IMR-90 (cell line): ENCODE data around the gene KCNG3. TPM values are rescaled to one million over a fixed set of nuclear protein-coding genes. Genes with fewer than 3 reads are reported as not detected.

Experiments used
- ATAC-seq: fragments of 200-7000 bp; cut with Tn5 transposase; 2 replicates; pipeline ENCODE4 v1.9.1; 2020; ENCODE audit warnings: low read depth, mild to moderate bottlenecking, moderate library complexity
- BruUV-seq: library from RNA; stranded (reverse); fragments of 400-500 nt; replicated peaks from 2 replicates; lab custom pipeline; 2021; lab: Mats Ljungman, UMichigan
- CTCF ChIA-PET: fragments of 300-600 bp; formaldehyde crosslinking; extraction: SDS; loops from one replicate; lab custom pipeline; 2021; ENCODE audit warnings: antibody characterized with exemption; lab: Yijun Ruan, JAX
- POLR2A ChIA-PET: fragments of 300-600 bp; sonication (Branson Sonifier 250); formaldehyde crosslinking; loops from one replicate; lab custom pipeline; 2022; ENCODE audit warnings: antibody characterized with exemption; ENCODE audit not compliant: unreplicated experiment; lab: Charles Lee
- DNase-seq: peaks from one replicate; pipeline ENCODE4 v3.0.0; 2013
- H2AFZ ChIP-seq: replicated peaks from 2 replicates; pipeline ENCODE3; 2013; ENCODE audit warnings: low read length, mild to moderate bottlenecking; ENCODE audit not compliant: poor library complexity
- H2AK5ac ChIP-seq: 2 replicates; pipeline ENCODE4 v1.6.1; 2013; ENCODE audit warnings: low read depth, low read length, inconsistent platforms
- H2AK9ac ChIP-seq: replicated peaks from 2 replicates; pipeline ENCODE3; 2013; ENCODE audit warnings: mild to moderate bottlenecking, low read depth, low read length, moderate library complexity; ENCODE audit not compliant: poor library complexity
- H2BK120ac ChIP-seq: 2 replicates; pipeline ENCODE4 v1.6.1; 2013; ENCODE audit warnings: low read depth, low read length, inconsistent platforms
- H2BK15ac ChIP-seq: 3 replicates; pipeline ENCODE4 v1.6.1; 2013; ENCODE audit warnings: low read depth, low read length, inconsistent platforms
- H2BK20ac ChIP-seq: 2 replicates; pipeline ENCODE4 v1.6.1; 2013; ENCODE audit warnings: low read depth, mild to moderate bottlenecking, inconsistent platforms, low read length, moderate library complexity
- H2BK5ac ChIP-seq: 2 replicates; pipeline ENCODE4 v1.6.1; 2013; ENCODE audit warnings: mild to moderate bottlenecking, low read depth, low read length, inconsistent platforms; ENCODE audit not compliant: poor library complexity, severe bottlenecking
- H3K14ac ChIP-seq: replicated peaks from 2 replicates; pipeline ENCODE4 v1.6.1; 2013; ENCODE audit warnings: low read depth, low read length, inconsistent platforms
- H3K18ac ChIP-seq: 2 replicates; pipeline ENCODE4 v1.6.1; 2013; ENCODE audit warnings: low read depth, low read length, control low read depth
- H3K23ac ChIP-seq: 2 replicates; pipeline ENCODE4 v1.6.1; 2013; ENCODE audit warnings: low read depth, low read length, inconsistent platforms
- H3K27ac ChIP-seq: 2 replicates; pipeline ENCODE4 v1.5.1; 2013; ENCODE audit warnings: mild to moderate bottlenecking, control low read depth, low read length; ENCODE audit not compliant: insufficient read depth
- H3K27me3 ChIP-seq: 2 replicates; pipeline ENCODE4 v1.6.1; 2013; ENCODE audit warnings: low read length; ENCODE audit not compliant: control insufficient read depth, insufficient read depth
- H3K36me3 ChIP-seq: 2 replicates; pipeline ENCODE4 v1.6.1; 2013; ENCODE audit warnings: low read length, mixed read lengths; ENCODE audit not compliant: control insufficient read depth, insufficient read depth
- H3K4ac ChIP-seq: 2 replicates; pipeline ENCODE4 v1.6.1; 2013; ENCODE audit warnings: low read depth, low read length, inconsistent platforms
- H3K4me1 ChIP-seq: 2 replicates; pipeline ENCODE4 v1.6.1; 2013; ENCODE audit warnings: low read length, mixed read lengths; ENCODE audit not compliant: control insufficient read depth, insufficient read depth
- H3K4me2 ChIP-seq: 2 replicates; pipeline ENCODE4 v1.6.1; 2013; ENCODE audit warnings: low read depth, mild to moderate bottlenecking, control low read depth, low read length, moderate library complexity
- H3K4me3 ChIP-seq: 2 replicates; pipeline ENCODE4 v1.5.1; 2013; ENCODE audit warnings: low read depth, mild to moderate bottlenecking, control low read depth, low read length, moderate library complexity; ENCODE audit not compliant: insufficient read depth
- H3K56ac ChIP-seq: 2 replicates; pipeline ENCODE4 v1.6.1; 2013; ENCODE audit warnings: low read length, inconsistent platforms; ENCODE audit not compliant: insufficient read depth; ENCODE audit errors: extremely low read depth
- H3K79me1 ChIP-seq, 2 experiments: 2 replicates each; pipeline ENCODE4 v1.6.1; 2013; ENCODE audit warnings: low read length in 2 of 2, inconsistent platforms in 1 of 2, low read depth in 1 of 2
- H3K9ac ChIP-seq: 2 replicates; pipeline ENCODE4 v1.6.1; 2013; ENCODE audit warnings: low read depth, low read length, control low read depth
- H3K9me1 ChIP-seq: 2 replicates; pipeline ENCODE4 v1.6.1; 2013; ENCODE audit warnings: low read length, inconsistent platforms; ENCODE audit not compliant: insufficient read depth
- H3K9me3 ChIP-seq: 2 replicates; pipeline ENCODE4 v1.6.1; 2013; ENCODE audit warnings: low read length; ENCODE audit not compliant: control insufficient read depth, insufficient read depth
- H4K20me1 ChIP-seq: 2 replicates; pipeline ENCODE4 v1.6.1; 2013; ENCODE audit warnings: low read length, inconsistent platforms; ENCODE audit not compliant: insufficient read depth
- H4K5ac ChIP-seq: 2 replicates; pipeline ENCODE4 v1.6.1; 2013; ENCODE audit warnings: mild to moderate bottlenecking, low read depth, low read length, control low read depth
- H4K8ac ChIP-seq, 2 experiments: 2 replicates each; pipeline ENCODE4 v1.6.1; 2013; ENCODE audit warnings: low read depth in 2 of 2, low read length in 2 of 2, control low read depth in 1 of 2, inconsistent platforms in 1 of 2
- H4K91ac ChIP-seq: 2 replicates; pipeline ENCODE4 v1.6.1; 2013; ENCODE audit warnings: low read depth, low read length, inconsistent platforms; ENCODE audit not compliant: insufficient read depth
- BHLHE40 ChIP-seq: fragments of 150-350 bp; IDR thresholded peaks from 2 replicates; pipeline ENCODE4 v1.6.1; 2016; ENCODE audit warnings: mild to moderate bottlenecking, low read depth, low read length
- CEBPB ChIP-seq: IDR thresholded peaks from 2 replicates; pipeline ENCODE4 v1.6.1; 2012; ENCODE audit warnings: low read depth, low read length, improper control_type of control experiment
- CHD1 ChIP-seq: IDR thresholded peaks from 2 replicates; pipeline ENCODE4 v1.6.1; 2012; ENCODE audit warnings: low read depth, low read length, improper control_type of control experiment
- FOS ChIP-seq: fragments of 150-350 bp; IDR thresholded peaks from 2 replicates; pipeline ENCODE4 v1.6.1; 2016; ENCODE audit warnings: low read depth, low read length
- MAFK ChIP-seq: IDR thresholded peaks from 2 replicates; pipeline ENCODE4 v1.6.1; 2012; ENCODE audit warnings: low read depth, low read length, improper control_type of control experiment
- MAZ ChIP-seq: IDR thresholded peaks from 2 replicates; pipeline ENCODE4 v1.6.1; 2012; ENCODE audit warnings: low read depth, mild to moderate bottlenecking, low read length, improper control_type of control experiment, moderate library complexity, borderline replicate concordance
- MXI1 ChIP-seq: IDR thresholded peaks from 2 replicates; pipeline ENCODE4 v1.6.1; 2012; ENCODE audit warnings: low read depth, mild to moderate bottlenecking, low read length, moderate library complexity, borderline replicate concordance
- NFE2L2 ChIP-seq: fragments of 150-350 bp; IDR thresholded peaks from 2 replicates; pipeline ENCODE4 v1.6.1; 2016; ENCODE audit warnings: low read depth, mild to moderate bottlenecking, low read length
- POLR2A ChIP-seq: IDR thresholded peaks from 2 replicates; pipeline ENCODE4 v1.6.1; 2012; ENCODE audit warnings: mild to moderate bottlenecking, low read depth, low read length
- RAD21 ChIP-seq: IDR thresholded peaks from 2 replicates; pipeline ENCODE4 v1.6.1; 2012; ENCODE audit warnings: low read length, improper control_type of control experiment
- RCOR1 ChIP-seq: IDR thresholded peaks from 2 replicates; pipeline ENCODE4 v1.6.1; 2012; ENCODE audit warnings: mild to moderate bottlenecking, low read length, improper control_type of control experiment; ENCODE audit not compliant: insufficient replicate concordance
- RFX5 ChIP-seq: IDR thresholded peaks from 2 replicates; pipeline ENCODE4 v1.8.0; 2012; ENCODE audit warnings: low read depth, mild to moderate bottlenecking, low read length, moderate library complexity
- SMC3 ChIP-seq: fragments of 150-350 bp; IDR thresholded peaks from 2 replicates; pipeline ENCODE4 v1.6.1; 2016; ENCODE audit warnings: low read depth, mild to moderate bottlenecking, antibody characterized with exemption, low read length, moderate library complexity
- WGBS, 2 experiments: methylation state at CpG; one replicate each; pipeline versions ENCODE4 v1.1.5 to v1.1.7; 2013; ENCODE audit warnings: missing lambda C conversion rate in 2 of 2; ENCODE audit not compliant: insufficient read length in 1 of 2; ENCODE audit errors: extremely low coverage in 2 of 2; 5-methylcytosine and 5-hydroxymethylcytosine counted together
- dilution Hi-C: fragments of 300-500 bp; cut with HindIII; formaldehyde crosslinking; loops from one replicate; pipeline ENCODE4 v1.14.3; 2018; ENCODE audit warnings: low sequenced_read_pairs; ENCODE audit not compliant: unreplicated experiment
- in situ Hi-C: fragments of 300-500 bp; cut with MboI; formaldehyde crosslinking; loops from 3 replicates; pipeline ENCODE4 v1.14.3; 2019; ENCODE audit warnings: low sequenced_read_pairs, inconsistent platforms, mixed read lengths
- intact Hi-C: fragments of 100-400 bp; cut with micrococcal nuclease; formaldehyde crosslinking; loops from 2 replicates; pipeline ENCODE4 v1.10.0; 2022
- polyA plus RNA-seq, 3 experiments: library from polyadenylated mRNA; depleted of rRNA; stranded (reverse); fragments of >200 nt; gene quantifications; 2 replicates each; pipeline ENCODE4 v1.2.3, GENCODE V29; 2012; ENCODE audit warnings: low replicate concordance in 1 of 3
- total RNA-seq: library from RNA; depleted of rRNA; stranded (reverse); fragments of >200 nt; gene quantifications from 2 replicates; pipeline ENCODE4 v1.2.3, GENCODE V29; 2012
- TF ChIP-seq, protein P1 (sequence below): fragments of 150-350 bp; IDR thresholded peaks from 2 replicates; pipeline ENCODE4 v1.6.1; 2016; ENCODE audit warnings: low read depth, mild to moderate bottlenecking, low read length, moderate library complexity, borderline replicate concordance
- TF ChIP-seq, protein P2 (sequence below): fragments of 150-350 bp; IDR thresholded peaks from 2 replicates; pipeline ENCODE4 v1.6.1; 2017; ENCODE audit warnings: mild to moderate bottlenecking, antibody characterized with exemption, low read length, low read depth
- TF ChIP-seq, protein P3 (sequence below): conservative IDR thresholded peaks from 2 replicates; pipeline ENCODE4 v1.5.1; 2012; ENCODE audit warnings: mild to moderate bottlenecking, low read depth, low read length, improper control_type of control experiment

Gene KCNG3
- total and polyA plus RNA-seq, 2 of the 4 experiments (the other 2 are of a cell fraction): under 0.01 TPM; not detected in 1

DNA sequence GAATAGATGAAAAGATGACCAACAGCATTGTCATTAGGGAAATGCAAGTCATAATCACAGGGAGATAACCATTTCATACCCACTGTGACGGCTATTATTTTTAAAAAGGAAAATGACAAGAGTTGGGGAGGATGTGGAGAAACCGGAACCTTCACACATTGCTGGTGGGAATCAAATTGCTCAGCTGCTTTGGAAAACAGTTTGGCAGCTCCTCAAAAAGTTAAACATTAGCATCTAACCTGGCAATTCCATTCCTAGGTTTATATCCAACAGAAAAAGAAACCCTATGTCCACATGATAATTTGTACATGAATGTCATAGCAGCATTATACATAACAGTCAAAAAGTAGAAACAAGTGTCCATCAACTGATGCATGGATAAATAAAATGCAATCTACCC lies 58.2 kb downstream of the KCNG3 start:
- in situ Hi-C loops (no loop called here), intact Hi-C loops (no loop called here), dilution Hi-C loops (no loop called here)
- Histone ChIP-seq H2BK120ac (no peak overlapping the region), H3K56ac (no peak overlapping the region), H4K5ac (no peak overlapping the region), H4K91ac (no peak overlapping the region), H4K8ac (no peak overlapping the region), H3K4me3 (no peak overlapping the region), H2BK20ac (no peak overlapping the region), H2AK5ac (no peak overlapping the region), H2AK9ac (no peak overlapping the region), H3K9me1 (no peaks in the 10 kb centered on the region), H4K20me1 (no peaks in the 10 kb centered on the region), H3K4me2 (no peak overlapping the region), H3K4me1 (no peaks in the 10 kb centered on the region), H3K79me1 (no peaks in the 10 kb centered on the region), H2BK15ac (no peak overlapping the region), H3K27me3 (peaks cover 8% of the 10 kb centered on the region), H3K9me3 (no peaks in the 10 kb centered on the region), H3K9ac (no peak overlapping the region), H3K36me3 (no peaks in the 10 kb centered on the region), H2BK5ac (no peak overlapping the region), H3K18ac (no peak overlapping the region), H3K4ac (no peak overlapping the region), H3K23ac (no peak overlapping the region), H3K27ac (no peak overlapping the region), H2AFZ (no peak overlapping the region), H3K14ac (no peak overlapping the region)
- DNase-seq: no peak
- WGBS, 2 experiments: no CpG with 5 or more reads among the region's 2 CpGs
- POLR2A ChIA-PET: no interaction called here
- CTCF ChIA-PET: no interaction called here
- ATAC-seq: no peak
- BruUV-seq: no TSS peak
- TF ChIP-seq RAD21 (no peak), MXI1 (no peak), RFX5 (no peak), FOS (no peak), CEBPB (no peak), MAZ (no peak), MAFK (no peak), POLR2A (no peak), NFE2L2 (no peak), RCOR1 (no peak), CHD1 (no peak), BHLHE40 (no peak), SMC3 (no peak)
- TF ChIP-seq, protein P1, sequence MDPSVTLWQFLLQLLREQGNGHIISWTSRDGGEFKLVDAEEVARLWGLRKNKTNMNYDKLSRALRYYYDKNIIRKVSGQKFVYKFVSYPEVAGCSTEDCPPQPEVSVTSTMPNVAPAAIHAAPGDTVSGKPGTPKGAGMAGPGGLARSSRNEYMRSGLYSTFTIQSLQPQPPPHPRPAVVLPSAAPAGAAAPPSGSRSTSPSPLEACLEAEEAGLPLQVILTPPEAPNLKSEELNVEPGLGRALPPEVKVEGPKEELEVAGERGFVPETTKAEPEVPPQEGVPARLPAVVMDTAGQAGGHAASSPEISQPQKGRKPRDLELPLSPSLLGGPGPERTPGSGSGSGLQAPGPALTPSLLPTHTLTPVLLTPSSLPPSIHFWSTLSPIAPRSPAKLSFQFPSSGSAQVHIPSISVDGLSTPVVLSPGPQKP: no peak
- TF ChIP-seq, protein P2, sequence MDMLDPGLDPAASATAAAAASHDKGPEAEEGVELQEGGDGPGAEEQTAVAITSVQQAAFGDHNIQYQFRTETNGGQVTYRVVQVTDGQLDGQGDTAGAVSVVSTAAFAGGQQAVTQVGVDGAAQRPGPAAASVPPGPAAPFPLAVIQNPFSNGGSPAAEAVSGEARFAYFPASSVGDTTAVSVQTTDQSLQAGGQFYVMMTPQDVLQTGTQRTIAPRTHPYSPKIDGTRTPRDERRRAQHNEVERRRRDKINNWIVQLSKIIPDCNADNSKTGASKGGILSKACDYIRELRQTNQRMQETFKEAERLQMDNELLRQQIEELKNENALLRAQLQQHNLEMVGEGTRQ: no peak
- TF ChIP-seq, protein P3, sequence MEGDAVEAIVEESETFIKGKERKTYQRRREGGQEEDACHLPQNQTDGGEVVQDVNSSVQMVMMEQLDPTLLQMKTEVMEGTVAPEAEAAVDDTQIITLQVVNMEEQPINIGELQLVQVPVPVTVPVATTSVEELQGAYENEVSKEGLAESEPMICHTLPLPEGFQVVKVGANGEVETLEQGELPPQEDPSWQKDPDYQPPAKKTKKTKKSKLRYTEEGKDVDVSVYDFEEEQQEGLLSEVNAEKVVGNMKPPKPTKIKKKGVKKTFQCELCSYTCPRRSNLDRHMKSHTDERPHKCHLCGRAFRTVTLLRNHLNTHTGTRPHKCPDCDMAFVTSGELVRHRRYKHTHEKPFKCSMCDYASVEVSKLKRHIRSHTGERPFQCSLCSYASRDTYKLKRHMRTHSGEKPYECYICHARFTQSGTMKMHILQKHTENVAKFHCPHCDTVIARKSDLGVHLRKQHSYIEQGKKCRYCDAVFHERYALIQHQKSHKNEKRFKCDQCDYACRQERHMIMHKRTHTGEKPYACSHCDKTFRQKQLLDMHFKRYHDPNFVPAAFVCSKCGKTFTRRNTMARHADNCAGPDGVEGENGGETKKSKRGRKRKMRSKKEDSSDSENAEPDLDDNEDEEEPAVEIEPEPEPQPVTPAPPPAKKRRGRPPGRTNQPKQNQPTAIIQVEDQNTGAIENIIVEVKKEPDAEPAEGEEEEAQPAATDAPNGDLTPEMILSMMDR: no peak
